HepG2 (cell line): Measurements from ENCODE around the gene PRKAG1. TPM values are rescaled to one million over a fixed set of nuclear protein-coding genes. Genes with fewer than 3 reads are reported as not detected.

Experiments
- HNRNPLL ChIP-seq: fragments of 200-400 bp; formaldehyde crosslinking; IDR thresholded peaks from 2 replicates; pipeline ENCODE4 v1.6.1; 2017; ENCODE audit warnings: mild to moderate bottlenecking, low read depth, low read length; ENCODE audit not compliant: poor library complexity, severe bottlenecking
- HOXA7 ChIP-seq: sonication (generic); formaldehyde crosslinking; IDR thresholded peaks from 2 replicates; pipeline ENCODE4 v1.8.1; 2022; ENCODE audit warnings: mild to moderate bottlenecking, missing genetic modification reagents, moderate library complexity
- MAFG ChIP-seq: sonication (generic); formaldehyde crosslinking; IDR thresholded peaks from 2 replicates; pipeline ENCODE4 v1.5.1; 2020; ENCODE audit warnings: mild to moderate bottlenecking, missing genetic modification reagents
- MNT ChIP-seq: fragments of 450-650 bp; IDR thresholded peaks from 2 replicates; pipeline ENCODE4 v1.6.1; 2016
- POLR2A ChIP-seq, 2 experiments: IDR thresholded peaks; 2 replicates each; pipeline ENCODE4 v1.6.1; 2011; ENCODE audit warnings: low read depth in 2 of 2, low read length in 2 of 2, mild to moderate bottlenecking in 1 of 2, moderate library complexity in 1 of 2; ENCODE audit not compliant: insufficient read depth in 1 of 2
- RFX1 ChIP-seq: fragments of 450-650 bp; IDR thresholded peaks from 2 replicates; pipeline ENCODE4 v1.6.1; 2017
- SRSF1 ChIP-seq: fragments of 200-400 bp; formaldehyde crosslinking; optimal IDR thresholded peaks from 2 replicates; pipeline ENCODE3; 2017; ENCODE audit warnings: mild to moderate bottlenecking, low read depth, low read length, moderate library complexity
- THAP9 ChIP-seq: sonication (generic); formaldehyde crosslinking; IDR thresholded peaks from 2 replicates; pipeline ENCODE4; 2020; ENCODE audit warnings: missing genetic modification reagents, mild to moderate bottlenecking, borderline replicate concordance
- THYN1 ChIP-seq: sonication (generic); formaldehyde crosslinking; IDR thresholded peaks from 2 replicates; pipeline ENCODE4 v1.8.1; 2023; ENCODE audit warnings: low read depth, mild to moderate bottlenecking, moderate library complexity, missing genetic modification reagents, borderline replicate concordance
- ZBTB4 ChIP-seq: sonication (generic); formaldehyde crosslinking; IDR thresholded peaks from 2 replicates; pipeline ENCODE4 v1.4.0; 2020; ENCODE audit warnings: missing genetic modification reagents, mild to moderate bottlenecking, borderline replicate concordance
- ZNF274 ChIP-seq: sonication (generic); formaldehyde crosslinking; IDR thresholded peaks from 2 replicates; pipeline ENCODE4 v1.5.1; 2020; ENCODE audit warnings: mild to moderate bottlenecking, missing genetic modification reagents
- ZNF446 ChIP-seq: sonication (generic); formaldehyde crosslinking; IDR thresholded peaks from 2 replicates; pipeline ENCODE4 v1.5.0; 2020; ENCODE audit warnings: mild to moderate bottlenecking, missing genetic modification reagents
- ZNF839 ChIP-seq: sonication (generic); formaldehyde crosslinking; IDR thresholded peaks from 2 replicates; pipeline ENCODE4 v1.4.0; 2020; ENCODE audit warnings: missing genetic modification reagents, mild to moderate bottlenecking, borderline replicate concordance
- polyA plus RNA-seq, 8 experiments: library from polyadenylated mRNA; depleted of rRNA in 3 of 8; stranded (reverse) in 7 of 8; unstranded in 1 of 8; fragments of >200 nt; fragmentation: Illumina TruSeq in 4 of 8; extraction: Trizol in 4 of 8; gene quantifications; 2 replicates each; pipeline versions ENCODE4 v1.2.1 to v1.2.3, GENCODE V29; 2011 to 2016; ENCODE audit warnings: low read depth in 4 of 8, missing spikeins in 1 of 8, mixed read lengths in 1 of 8; ENCODE audit not compliant: insufficient read depth in 1 of 8
- total RNA-seq, 5 experiments: library from RNA; depleted of rRNA; stranded (reverse); fragments of >200 nt; fragmentation: Illumina TruSeq; extraction: Trizol; gene quantifications; 2 replicates each; pipeline ENCODE4 v1.2.3, GENCODE V29; 2016; ENCODE audit warnings: low read depth in 1 of 5

Gene PRKAG1
- total and polyA plus RNA-seq, 2 of the 13 experiments (the other 11 are each of a cell fraction or from before 2014, with no cell fraction given): 26.1 to 32.8 TPM

- TF ChIP-seq HOXA7 (no peak), ZNF274 (CRISPR knock-in tag) (no peak), ZNF839 (CRISPR knock-in tag) (no peak), THAP9 (CRISPR knock-in tag) (no peak), POLR2A (IDR thresholded peaks at IDR 0.05; ENCODE audit: insufficient read depth in 1 of 2, low read depth in 2 of 2, low read length in 2 of 2) (no peak), HNRNPLL (peak; percentile 12), RFX1 (no peak), MNT (0 out of 2 replicates have a peak, but pooled peaks have one; percentile 6), ZNF446 (CRISPR knock-in tag) (no peak), MAFG (CRISPR knock-in tag) (no peak), ZBTB4 (CRISPR knock-in tag) (no peak), SRSF1 (no peak), THYN1 (no peak)
Observed at GRCh38 chr12:48980953-48981756, 37.4 kb downstream of the PRKAG1 start (continued).
